Activated T-helper 1 cell treated with Interleukin-2 at 50 U/mL for 16 hours (primary cell): ENCODE results near the gene ASIC1.

Experiments
- DNase-seq: peaks from one replicate; pipeline ENCODE4 v3.0.0-alpha.2; 2020; ENCODE audit warnings: low read depth

ASIC1 gene

DNA sequence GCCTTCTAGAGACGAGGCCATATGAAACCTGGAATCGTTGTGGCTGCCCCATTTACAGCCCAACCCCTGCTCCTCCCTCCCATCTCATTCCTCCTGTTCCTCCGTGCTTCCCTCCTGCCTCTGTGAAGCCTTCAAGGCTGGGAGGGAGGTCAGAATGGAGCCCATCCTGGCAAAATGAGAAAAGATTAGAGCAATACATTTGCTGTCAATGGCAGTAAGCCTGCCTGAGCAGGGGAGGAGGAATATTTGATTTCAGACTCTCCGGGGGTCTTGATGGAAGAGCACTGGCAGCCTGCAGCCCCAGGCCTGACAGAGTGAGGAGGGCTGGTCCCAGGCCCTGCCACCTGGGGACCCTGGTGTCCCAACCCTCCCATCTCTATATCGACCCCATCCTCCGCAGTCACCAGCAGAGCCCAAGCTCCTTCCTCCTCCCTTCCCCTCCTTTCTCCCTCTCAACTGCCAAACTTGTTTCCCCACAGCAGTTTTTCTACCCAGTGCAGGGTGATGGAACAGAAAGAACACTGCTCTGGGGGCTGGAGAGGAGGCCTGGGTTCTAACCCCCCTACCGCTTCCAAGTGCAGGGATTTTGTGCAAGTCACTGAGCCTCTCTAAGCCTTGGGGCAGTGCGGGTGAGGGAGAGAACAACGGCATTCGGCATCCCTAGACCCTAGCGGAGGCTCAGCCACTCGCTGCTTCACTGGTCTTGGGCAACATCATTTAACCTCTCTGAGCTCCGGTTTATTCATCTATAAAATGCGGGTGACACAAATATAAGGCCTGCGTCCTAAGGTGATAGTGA, 16.1 kb upstream of the ASIC1 start:
- no peak for DNase-seq

DNA sequence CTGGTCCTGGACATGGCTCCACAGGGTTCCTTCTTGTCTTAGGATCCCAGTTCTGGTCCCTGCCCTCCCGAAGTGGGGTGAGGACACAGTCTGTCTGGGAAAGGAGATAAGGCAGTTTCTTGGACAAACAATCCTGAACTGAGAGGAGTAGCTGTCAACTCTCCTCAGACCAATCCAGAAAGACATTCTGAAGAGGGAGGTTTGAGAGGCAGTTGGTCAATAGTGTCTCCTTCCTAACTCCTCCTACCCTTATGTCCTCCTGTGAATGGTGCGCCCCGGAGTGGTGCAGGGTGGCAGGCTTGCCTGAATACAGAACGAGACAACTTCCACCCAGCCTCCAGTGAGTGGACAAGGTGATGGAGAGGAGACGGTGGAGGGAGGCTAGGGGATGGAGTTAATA, 15.4 kb upstream of the ASIC1 start:
- DNase-seq, result no peak

DNA sequence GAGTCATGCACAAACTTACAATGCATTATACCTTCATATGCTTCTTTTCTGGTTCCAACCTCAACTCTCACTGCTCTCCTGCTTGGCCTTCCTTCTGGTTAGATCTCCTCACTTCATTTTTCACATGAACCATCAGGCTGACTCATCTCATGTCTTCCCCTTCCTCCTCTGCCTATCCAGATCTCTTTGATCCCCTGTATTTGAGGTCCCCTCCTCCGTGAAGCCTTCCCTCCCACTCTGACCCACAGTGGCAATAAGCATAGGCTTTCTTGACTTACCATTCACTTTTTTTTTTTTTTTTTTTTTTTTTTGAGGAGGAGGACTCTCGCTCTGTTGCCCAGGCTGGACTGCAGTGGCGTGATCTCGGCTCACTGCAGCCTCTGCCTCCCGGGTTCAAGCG, 14.7 kb upstream of the ASIC1 start:
- DNase-seq, result no peak

DNA sequence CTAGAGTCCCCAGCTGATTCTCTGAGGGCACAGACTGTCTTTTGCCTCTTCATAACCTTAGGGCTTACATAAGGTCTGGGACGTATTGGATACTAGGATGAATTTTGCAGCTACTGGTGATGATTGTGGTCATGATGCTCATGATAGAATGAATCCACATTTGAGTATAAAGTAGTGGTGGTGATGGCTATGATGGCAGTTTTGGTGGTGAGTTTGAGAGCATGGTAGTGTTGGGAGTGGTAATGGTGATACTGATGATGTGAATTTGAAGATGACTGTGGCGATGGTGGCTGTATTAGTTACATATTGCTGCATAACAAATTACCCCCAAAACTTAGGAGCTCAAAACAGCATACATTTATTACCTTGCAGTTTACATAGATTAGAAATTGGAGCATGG, 14.1 kb upstream of the ASIC1 start:
- DNase-seq, result no peak

DNA sequence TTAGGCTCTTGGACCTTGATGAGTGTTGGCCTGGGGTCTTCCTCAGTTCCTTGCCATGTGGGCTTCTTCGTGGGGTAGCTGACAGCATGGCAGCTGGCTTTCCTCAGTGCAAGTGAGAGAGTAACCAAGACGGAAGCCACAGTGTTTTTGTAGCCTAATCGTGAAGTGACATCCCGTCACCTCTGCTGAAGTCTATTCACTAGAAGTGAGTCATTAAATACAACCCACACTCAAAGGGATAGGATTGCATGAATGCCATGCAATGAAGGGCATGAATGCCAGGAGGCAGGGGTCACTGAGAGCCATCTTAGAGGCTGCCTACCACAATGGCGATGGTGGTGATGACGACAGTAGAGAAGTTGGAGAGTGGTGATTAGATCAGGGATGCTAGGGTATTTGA, 13.5 kb upstream of the ASIC1 start:
- DNase-seq, result no peak

DNA sequence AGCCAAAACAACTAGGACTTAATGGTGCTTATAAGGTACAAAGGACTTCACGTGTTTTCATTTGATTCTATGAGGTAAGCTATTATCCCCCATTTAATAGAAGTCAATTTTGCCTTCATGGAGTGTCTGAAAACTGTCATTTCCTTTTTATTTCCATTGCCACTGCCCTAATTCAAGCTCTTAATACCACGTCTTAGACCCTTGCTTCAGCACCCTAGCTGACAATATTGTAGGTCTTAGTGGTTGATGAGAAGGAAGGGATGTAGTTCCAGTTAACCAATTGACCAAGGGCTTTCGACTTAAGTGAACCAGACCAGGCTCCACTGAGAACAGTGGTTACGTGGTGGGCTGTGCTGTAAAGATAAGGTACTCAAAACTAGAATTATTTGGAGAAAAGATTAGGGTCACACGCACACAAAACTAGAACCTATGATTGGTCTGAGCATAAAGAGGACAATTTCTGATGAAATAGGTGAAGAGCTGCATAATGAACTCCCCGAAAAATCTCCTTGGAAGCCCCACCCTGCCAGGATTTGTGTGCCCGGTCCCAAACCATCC, 9.6 kb upstream of the ASIC1 start:
- DNase-seq, result no peak

DNA sequence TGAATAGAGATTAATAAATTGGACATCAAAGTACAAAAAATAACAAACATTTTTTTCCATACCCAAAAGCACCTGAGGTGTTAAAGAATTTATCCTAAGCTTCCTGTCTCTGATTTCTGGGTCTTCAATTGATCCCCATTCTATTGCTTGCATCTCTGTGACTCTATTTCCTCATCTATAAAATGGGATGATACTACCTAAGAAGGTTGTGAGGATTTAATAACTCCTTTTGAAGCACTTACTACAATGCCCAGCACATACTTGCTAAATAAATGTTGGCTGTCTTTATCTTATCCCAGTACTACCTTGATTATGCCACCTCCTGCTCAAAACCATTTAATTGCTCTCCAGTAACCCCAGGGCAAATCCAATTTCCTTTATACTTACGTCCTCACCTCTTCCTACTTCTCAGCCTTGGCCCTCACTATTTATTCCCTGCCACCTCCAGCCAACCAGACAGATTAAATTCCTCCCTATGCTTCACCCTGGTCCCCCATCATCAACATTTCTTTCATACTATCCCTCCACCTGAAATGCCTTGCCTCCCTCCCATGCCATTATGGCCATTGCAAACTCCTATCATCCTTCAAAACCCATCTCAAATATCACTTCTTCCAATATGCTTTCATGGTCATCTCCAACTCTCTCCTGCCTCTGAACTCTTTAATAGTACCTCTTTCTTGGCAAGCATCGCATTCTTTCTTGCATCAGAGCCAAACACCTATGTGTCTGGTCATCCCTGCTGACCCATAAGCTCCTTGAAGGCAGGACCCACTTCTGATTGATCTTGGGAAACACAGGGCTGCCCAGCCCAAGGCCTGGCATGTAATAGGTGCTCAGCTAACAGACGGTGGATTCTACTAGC, 7.9 kb upstream of the ASIC1 start:
- DNase-seq, result no peak

DNA sequence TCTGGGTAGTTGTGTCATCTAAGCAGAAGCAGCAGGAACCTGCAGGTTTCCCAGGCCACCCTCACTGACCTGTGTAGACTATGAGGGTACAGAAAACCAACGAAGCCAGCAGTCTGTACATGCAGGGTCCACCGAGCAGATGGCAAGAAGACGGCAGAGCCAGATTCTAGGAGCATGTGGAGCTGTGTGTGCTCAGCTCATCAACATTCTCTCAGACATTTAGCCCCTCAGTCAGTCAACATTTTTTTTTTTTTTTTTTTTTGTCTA, 7.3 kb upstream of the ASIC1 start:
- no peak for DNase-seq

DNA sequence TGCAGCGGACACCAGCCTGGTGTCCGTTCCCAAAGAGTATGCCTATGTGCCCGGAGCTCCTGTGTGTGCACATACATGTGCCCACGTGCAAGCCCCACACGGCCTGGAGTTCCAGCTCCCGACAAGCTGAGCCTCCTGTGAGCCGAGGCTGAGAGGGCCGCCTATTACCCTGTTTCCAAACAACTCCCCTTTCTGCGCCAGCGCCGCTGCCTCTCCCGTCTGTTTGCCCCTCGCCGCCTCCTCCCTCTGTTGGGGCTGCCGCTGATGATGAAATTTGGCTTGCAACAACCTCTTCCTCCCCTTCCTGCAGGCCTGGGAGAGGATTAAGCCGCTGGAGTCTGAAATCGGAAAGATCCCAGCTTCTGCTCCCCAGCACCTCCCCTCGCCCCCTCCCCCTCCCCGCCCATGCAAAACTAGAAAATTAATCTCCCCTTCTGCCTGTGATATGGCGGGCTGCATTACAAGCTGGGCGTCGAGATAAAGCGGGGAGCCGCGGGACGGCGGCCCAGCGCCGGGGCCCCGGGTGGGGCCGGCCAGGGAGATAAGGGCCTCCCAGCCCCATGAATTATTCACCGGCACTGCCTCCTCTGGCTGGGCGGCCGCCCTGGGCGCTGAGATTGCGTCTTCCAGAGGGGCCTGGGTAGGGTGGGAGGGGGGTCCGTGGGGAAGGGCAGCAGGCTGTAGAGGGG, 6.8 kb upstream of the ASIC1 start:
- no peak for DNase-seq

DNA sequence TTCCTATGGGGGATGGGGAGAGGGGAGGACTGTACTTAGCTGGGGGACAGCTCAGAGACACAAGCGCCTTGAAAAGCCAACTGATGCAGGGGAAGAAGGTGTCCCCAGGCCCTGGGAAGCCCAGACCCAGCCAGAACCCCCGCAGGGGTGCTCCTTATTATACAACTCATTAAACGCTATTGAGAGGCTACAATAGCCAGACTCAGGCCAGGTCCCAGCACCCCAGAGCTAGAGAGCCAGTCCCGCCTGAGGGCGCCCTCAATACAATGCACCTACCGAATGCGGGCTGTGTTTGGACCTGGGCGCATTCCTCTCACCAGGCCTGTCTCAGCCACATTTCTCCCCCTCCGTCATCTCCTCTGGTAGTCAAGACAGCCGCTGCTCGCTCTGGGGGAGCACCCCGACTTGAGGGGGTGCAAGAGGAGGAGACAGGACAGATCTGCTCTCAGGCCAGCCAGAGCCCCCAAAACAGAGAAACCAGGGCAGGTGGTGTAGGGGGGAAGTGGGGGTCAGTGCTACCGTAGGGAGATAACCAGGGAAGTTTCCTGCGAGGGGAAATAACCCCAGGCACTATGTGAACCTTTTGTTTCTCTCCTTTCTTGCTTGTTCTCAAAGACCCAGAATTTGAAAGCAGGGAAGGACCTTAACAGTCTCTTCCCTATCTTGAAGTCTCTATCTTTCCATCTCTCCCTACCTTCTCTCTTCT, 6.1 kb upstream of the ASIC1 start:
- no peak for DNase-seq

DNA sequence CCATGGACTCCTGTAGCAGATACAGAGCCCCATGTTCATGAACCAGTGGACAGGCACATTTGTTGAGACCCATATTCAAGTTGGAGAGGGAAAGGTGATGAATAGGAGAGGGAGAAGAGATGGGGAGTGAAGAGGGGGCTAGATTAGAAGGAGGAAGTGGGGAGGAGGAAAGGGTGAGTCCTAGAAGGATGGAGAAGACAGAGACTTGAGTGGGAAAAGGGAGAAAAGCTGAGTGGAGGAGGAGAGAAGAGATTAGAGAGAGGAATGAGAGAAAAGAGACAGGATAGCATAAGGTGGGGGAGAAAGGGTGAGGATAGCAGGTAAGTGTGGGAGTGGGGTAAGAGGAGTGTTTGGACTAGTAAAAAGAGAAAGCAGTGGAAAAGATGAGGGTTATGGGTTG, 4.9 kb upstream of the ASIC1 start:
- DNase-seq, result no peak

DNA sequence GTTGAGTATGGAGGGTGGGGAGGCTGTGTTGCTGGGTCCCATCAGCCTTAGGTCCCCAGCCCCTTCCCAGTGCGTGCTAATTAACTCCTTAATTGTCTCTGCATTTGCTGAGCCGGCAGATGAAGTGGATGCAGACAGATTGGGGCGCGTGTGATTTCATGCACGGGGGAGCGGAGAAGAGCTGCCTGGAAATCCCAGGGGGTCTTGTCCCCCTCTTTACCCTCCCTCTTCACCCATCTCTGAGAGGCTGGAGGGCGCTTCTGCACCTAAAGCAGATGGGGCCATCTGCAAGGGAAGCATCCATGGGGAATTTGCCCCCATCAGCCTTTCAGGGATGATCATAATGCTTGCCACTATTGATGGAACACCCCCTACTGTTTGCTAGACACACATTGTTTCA, 4.4 kb upstream of the ASIC1 start:
- no peak for DNase-seq

DNA sequence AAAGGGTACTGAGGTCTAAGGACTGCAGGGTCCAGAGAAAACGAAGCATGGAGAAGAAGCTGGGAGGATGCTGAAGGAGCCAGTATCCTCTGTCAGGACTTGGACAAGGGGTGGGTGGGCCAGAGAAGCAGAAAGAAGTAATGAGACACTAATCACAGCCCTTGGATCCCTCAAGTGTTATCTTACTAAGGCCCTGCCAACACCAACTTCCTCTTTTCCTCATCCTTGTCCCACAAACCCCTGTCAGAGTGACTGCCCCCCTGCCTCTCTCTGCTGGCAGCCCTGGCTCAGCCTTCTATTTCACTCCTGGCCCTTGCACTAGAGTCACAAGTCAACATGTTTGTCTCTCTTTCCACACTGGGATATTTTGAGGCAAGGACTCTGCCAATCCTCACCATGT, 3.8 kb upstream of the ASIC1 start:
- DNase-seq, result no peak

DNA sequence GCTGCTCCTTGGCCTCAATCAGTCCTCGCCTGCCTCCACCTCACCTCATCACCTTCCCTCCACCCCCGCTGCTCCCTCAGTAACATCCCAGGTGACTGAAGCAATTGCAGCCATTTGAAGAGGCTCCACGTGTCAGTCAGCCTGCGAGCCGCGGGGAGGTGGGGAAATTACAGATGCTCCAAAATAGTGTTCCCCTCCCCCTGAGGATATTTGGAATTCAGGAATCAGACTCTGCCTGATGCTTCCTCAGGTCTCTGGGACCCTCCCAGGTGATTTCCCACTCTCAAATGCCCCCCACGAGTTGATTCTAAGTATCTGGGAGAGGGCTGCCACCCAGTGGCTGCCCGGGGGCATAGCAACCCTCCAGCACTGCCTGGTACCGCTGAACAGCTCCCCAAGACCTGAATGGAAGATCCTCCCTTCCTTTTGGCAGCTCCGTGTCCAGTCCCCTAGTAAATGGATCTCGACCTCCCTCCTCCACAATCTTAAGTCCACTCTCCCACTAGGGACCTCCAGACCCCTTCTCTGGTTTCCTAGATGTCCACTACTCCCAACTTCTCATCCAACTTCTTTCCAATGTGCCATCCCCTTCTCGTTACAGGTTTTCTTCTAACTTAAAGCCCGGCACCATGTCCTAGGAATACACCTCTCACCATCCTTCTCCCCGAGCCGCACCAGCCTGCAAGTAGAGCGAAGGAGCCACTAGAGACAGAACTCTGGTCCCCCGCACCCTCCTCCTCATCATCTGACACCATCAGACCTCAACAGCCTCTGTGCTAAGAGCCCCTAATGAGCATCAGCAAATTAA, 1.4 kb upstream of the ASIC1 start:
- peak; percentile 28 for DNase-seq

DNA sequence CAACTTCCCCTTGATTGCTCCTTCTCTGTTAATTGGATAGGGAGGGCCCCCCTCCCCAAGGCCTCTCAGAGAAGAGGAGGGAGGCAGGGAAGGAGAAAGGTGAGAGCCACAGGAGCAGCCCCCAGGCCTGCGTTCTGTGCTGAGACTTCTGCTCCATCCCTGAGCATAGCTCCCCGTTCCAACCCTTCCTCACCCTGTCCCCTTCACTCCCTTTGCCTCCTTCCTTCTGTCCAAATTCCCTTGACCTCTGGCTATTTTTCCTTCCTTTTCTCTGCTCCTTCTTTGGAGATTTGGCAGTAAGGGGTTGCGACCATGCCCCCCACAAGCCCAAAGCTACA, 788 bp upstream of the ASIC1 start:
- no peak for DNase-seq

DNA sequence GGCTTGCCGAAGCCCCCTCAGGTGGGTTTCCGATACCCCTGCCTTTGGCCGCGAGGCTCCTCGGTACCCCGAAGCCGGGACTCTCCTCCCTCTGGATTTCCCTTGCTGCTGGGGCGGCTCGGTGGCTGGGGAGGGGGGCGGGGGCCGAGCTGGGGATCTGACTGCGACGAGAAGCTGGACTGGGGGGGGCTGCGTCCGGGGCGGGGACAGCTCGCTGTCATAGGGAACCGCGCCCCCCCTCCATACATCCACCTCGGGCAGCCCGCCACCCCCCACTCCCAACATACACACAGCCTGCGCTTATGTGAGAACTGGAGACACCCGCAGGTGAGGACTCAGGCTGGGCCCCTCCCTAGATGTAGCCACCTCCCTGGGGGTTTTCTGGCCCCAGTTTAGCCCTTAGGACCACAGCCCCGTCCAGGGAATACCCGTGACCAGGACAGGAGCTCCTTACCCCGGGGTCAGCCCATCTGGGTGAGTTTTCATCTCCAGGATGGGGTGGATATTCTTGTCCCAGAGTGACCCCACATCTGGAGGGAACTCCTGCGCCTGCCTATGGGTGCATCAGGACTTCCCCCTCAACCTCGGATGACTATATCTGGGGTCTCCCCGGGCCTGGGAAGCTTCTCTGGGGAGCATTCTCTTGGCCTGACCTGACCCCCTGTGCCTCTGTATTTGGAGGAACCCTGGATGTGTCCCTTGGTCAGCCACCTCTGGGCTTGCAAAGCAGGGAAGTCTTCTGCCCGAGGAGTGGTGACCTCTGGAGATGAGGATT, 687 bp downstream of the ASIC1 start:
- no peak for DNase-seq

DNA sequence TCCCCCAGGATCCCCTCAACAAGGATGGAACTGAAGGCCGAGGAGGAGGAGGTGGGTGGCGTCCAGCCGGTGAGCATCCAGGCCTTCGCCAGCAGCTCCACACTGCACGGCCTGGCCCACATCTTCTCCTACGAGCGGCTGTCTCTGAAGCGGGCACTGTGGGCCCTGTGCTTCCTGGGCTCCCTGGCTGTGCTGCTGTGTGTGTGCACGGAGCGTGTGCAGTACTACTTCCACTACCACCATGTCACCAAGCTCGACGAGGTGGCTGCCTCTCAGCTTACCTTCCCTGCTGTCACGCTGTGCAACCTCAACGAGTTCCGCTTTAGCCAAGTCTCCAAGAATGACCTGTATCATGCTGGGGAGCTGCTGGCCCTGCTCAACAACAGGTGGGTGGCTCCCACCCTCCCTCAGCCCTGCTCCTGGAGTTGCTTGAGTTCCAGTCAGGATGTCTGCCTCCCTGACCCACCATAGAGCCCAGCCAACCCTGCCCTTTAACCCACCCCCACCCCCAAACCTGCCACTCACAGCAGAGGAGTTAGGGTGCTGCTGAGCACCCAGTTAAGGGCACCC, 1.4 kb downstream of the ASIC1 start:
- DNase-seq, result no peak

DNA sequence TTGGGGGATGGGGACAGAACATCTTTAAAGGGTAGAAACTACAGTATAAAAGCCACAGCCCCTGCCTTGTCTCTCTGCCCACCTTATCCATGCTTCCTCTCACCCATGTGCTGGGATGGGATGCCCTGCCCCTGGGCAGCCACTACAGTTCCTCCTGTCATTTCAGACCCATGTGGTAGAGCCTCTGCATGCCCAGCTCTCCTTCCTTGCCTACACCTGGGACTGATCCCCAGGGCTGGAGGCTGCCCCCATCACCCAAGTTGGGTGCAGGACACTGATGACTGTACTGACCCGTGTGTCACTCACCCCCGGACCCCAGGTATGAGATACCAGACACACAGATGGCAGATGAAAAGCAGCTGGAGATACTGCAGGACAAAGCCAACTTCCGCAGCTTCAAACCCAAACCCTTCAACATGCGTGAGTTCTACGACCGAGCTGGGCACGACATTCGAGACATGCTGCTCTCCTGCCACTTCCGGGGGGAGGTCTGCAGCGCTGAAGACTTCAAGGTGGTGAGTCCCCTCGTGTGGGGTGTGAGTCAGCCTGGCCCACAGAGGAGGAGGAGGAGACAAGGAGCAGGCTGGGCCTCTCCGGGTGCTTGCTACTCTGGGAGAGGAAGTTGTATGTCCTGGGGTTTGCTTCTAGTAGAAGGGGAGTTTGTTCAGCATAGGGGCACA, 2.2 kb downstream of the ASIC1 start:
- peak; percentile 20 for DNase-seq

DNA sequence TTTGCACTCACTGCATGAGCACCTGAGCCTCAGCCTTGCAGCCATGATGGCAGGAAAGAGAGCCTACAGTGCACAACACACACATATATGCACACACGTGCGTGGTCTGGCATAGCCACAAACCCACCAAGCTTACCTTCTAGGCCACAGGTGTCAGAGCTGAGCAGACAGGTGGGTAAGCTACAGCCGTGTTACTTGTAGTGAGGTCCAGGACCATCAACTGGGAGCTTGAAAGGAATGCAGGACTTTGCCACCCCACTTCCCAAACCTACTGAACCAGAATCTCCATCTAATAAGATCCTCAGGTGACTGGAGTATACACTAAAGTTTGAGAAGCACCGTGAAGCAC, 2.7 kb downstream of the ASIC1 start:
- DNase-seq, result no peak

DNA sequence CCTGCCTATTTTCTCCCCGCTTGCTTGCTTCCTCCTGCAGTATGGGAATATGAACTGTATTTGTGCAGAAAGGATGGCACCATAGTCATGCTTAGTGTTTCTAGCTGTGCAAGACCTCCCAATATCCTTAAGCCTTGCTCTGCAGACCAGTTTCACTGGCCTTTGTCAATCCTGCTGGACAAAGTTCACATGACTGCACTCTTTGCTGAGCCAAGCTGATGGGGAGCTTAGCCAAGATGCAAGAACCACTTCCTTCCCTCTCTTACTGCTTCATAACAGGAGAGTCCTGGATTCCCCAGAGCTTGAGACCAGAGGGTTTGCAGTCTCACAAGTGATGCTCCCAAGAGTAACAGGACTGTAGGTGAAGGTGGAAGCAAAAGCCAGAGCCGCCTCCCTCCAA, 3.8 kb downstream of the ASIC1 start:
- no peak for DNase-seq
